SHP77 (cell line): ENCODE results near the gene CLCN4.

Experiments
- DNase-seq, 2 experiments: peaks; one replicate each; lab custom pipeline; 2025; lab: John Stamatoyannopoulos, UW

CLCN4 gene

DNA sequence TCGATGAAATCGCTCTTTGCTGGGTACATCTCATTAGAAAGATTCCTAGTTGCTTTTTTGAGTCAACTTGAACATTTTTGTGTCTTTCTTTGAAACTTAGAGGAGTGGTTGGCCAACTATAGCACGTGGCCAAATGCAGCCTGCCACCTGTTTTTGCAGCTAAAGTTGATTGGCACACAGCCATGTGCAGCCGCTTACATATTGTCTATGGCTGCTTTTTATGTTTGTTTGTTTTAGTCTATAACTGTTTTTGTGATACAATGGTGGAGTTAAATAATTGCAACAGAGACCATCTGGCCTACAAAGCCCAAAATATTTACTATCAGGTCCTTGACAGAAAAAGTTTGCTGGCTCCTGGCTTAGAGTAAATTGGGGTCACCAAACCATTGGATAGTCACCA lies 86.3 kb downstream of the CLCN4 start:
- DNase-seq: no peak

DNA sequence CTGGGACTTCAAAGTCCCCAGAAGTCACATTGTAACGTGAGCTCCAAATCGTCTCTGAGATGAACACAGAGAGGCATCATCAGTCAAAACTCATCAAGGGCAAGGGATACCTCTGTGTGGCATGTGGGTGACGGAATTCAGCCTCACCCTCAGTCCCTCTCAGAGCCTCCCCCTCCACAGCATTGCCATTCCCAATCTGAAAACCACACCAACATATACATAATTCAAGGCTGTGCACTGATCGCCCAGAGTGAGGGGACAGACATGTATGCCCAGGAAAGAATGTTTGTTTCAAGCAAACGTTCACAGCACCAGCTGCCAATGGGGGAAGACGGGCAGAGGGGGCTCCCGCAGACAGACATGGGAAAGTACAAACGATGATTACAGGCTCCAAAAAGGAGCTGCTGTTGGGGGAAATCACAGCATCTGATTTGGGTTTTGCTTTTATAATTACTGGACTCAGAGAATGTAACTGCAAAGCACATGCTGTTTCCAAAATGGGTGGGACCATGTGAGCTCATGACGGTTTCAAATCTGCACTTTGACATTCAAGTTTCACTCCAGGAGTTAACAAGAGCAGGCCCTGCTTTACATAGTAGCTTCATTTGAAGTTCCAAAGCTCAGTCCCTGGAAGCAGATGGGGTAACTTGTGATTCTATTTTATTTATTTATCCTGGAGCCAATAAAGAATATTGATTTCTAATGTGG lies 88.3 kb downstream of the CLCN4 start:
- DNase-seq: no peak

DNA sequence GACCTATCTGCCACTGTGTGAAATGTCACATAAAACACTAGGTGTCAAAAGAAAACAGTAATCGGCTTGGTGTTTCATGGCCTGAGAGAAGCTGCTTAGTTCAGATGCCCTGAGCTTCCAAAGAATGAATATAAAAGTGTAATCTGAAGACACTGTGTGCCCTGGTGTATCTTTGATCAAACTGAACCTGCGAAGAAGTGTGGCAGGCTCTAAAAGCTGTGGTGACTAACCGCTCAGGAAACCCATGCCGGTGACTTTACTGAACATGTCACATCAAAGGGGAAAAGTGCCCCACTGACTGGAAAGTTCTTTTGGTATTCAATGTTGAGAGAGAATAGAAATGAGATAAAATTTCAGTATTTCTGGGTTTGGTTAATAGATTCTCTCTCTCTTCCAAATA lies 89.1 kb downstream of the CLCN4 start:
- DNase-seq: no peak

DNA sequence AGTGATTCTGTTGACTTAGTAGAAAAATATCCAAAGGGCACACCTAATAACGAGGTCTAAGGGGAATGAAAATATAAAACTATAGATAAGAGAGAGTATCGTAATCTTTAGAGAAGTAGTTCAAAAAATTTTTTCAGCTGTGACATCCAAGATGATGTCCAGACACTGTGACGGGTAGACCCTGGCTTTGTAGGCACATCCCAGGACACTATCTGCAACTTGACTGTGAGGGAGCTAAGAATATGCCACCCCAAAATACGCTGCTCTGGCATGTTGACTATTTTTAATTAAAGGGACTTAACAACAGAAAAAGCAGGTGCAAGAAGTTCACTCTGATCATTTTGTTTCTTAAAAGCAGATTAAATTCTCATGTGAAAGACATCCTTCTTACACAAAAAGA lies 89.5 kb downstream of the CLCN4 start:
- DNase-seq: no peak

DNA sequence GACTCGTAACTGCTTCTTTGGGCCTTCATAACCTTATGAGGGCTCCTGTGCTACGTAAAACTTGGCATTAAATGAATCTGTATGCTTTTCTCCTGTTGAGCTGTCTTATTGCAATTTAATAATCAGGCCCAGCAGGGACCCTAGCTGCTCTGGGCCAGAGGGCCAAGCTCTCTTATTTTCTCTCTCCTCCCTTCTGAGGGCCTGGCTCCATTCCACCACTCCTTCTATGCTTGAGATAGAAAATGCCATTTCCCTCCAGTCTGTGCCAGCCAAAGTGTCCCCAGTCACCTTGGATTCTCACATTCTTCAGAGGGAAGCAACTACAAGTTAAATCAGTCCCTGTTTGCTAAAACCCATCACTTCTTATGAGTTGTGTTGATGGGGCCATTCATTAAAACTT lies 90.1 kb downstream of the CLCN4 start:
- DNase-seq: no peak

DNA sequence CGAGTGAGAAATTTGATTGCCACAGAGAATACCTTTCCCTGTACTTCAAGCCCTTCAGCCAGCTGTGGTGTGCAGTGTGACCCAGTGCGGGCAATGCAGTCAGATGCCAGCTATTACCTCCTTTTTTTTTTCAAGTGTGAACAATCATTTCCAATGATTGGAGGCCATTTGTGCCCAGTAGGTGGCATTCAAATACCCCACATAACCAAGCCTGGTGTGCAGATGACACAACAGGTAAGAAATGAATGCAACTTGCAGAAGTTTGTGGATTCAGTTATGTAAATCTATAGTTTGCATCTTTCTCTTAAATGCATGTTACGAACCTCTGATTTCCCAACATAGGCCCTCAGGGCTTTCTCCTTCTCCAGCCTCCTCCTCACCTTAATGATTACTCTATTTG lies 98.0 kb downstream of the CLCN4 start:
- DNase-seq: no peak

DNA sequence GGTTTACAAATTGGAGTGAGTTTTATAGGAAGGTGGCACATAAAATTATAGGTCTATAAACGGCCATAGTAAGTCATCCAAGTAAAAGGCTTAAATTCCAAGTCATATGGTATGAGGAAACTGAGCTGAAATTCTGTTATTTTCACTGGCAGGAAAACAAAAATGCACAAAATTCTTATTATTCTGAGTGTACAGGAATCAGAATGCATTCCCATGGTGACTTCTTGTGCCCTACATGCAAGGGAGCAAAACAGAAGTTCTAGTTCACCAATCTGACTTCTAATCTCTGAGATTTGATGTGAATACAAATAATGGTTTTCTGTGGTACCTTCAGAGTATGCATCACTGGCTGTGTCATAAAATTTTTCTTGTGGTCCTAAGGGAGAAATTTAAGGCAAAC lies 102.9 kb downstream of the CLCN4 start:
- DNase-seq: no peak

DNA sequence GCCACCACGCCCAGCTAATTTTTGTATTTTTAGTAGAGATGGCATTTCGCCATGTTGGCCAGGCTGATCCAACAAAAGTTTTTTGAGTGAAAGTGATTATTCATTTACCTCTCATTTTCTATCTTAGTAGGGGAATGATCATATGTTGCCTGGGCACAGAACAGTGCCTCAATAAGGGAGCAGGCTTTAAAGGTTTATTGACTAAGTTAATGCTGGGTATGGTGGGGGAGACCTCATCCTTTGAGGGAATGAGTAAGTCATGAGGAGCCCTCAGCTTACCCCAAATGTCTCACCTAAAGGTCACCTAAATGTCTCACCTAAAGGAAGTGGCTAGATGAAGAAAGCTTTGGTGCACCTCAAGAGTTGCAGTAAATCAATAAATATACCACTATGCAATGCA lies 109.0 kb downstream of the CLCN4 start:
- no peak for DNase-seq

DNA sequence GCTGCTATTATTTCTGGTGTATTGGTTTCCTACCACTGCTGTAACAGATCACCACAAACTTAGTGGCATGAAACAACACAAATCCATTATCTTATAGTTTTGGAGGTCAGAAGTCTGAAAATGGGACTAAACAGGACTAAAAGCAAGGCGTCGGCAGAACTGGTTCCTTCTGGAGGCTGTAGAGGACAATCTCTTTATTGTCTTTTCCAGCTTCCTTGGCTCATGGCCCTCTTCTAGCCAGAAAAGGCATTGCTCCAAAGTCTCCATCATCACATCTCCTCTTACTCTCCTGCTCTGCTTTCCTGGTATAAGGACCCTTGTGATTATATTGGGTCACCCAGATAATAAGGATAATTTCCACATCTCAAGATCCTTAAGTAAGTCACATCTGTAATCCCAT lies 121.9 kb downstream of the CLCN4 start:
- DNase-seq: no peak

DNA sequence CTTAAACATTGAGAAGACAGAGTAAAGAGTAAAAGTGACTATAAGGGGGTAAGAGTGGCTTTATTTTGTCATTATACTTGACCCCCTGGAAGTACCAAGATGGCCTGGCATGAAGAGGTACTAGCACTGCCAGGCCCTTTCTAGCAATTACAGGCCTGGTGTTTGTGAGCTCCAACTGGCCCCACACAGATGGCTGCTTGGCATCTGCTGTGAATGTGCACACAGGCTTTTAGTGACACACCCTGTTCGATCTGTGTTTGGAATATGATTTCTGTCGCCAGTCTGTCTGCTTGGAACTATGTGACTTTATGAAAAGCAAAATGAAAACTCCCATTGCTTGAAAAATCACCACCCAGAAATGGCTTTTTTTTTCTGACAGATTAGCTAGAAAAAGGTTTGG lies 123.3 kb downstream of the CLCN4 start:
- no peak for DNase-seq

DNA sequence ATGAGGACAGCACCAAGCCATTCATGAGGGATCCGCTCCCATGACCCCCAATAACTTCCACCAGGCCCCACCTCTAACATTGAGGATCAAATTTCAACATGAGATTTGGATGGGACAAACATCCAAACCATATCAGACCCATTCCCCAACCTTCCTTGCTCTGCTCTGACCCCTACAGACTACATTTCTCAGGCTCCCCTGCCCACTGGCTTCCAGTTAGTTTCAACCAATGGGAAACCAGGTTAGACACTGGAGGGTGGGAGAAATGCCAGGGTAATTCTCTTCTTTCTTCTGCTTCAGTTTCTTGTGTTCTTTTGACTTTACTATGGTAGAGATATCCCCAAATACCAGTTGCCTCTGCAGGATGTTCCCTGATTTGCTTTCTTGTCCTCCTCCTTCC lies 125.7 kb downstream of the CLCN4 start:
- DNase-seq: no peak

DNA sequence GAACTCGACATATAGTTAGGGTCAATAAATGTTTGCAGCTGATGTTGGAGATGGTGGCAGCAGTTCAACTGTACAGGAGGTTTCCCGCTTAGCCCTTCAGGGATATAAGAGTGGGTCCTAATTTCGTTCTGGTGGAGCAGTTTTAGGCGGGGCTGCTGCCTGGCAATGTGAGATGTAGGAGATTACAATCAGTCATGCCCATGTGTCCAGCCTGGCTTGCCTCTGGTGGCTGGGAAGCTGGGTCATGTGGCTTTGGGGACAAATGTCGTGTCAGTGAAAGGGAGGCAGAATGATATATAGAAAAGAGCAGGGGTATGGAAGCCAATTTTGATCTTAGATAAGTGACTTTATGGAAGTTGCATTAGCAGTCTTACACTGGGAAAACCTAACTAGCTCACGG lies 129.4 kb downstream of the CLCN4 start:
- DNase-seq: no peak
